Colonic mucosa (tissue), 4 donors: ENCODE data around the gene DNM3. TPM values are rescaled to one million over a fixed set of nuclear protein-coding genes. Genes with fewer than 3 reads are reported as not detected.

Source experiments
- DNase-seq: peaks from one replicate; pipeline ENCODE4 v3.0.0-alpha.2; 2020
- H3K27ac ChIP-seq: fragments of 200-600 bp; one replicate; pipeline ENCODE4 v1.8.0; 2021
- H3K27me3 ChIP-seq: fragments of 200-600 bp; one replicate; pipeline ENCODE4 v1.8.0; 2021
- H3K36me3 ChIP-seq: fragments of 200-600 bp; one replicate; pipeline ENCODE4 v1.8.0; 2021
- H3K4me1 ChIP-seq: fragments of 200-600 bp; one replicate; pipeline ENCODE4 v1.8.0; 2021; ENCODE audit warnings: mild to moderate bottlenecking
- H3K4me3 ChIP-seq: fragments of 200-600 bp; one replicate; pipeline ENCODE4 v1.8.0; 2021
- H3K9ac ChIP-seq, 2 donors: one replicate each; pipeline ENCODE4 v1.7.0; 2013; ENCODE audit warnings: control low read depth in 2 of 2, low read depth in 2 of 2, low read length in 2 of 2
- H3K9me3 ChIP-seq: fragments of 200-600 bp; one replicate; pipeline ENCODE4 v1.8.0; 2021
- intact Hi-C: fragments of 100-400 bp; cut with DNase I; formaldehyde crosslinking; loops from one replicate; pipeline ENCODE4 v1.14.1; 2022
- total RNA-seq, 2 donors: library from RNA; stranded (reverse); fragmentation: NEBNext Ultra II Directional in 1 of 2; extraction: Animal tissue kit (Norgen Biotek cat#: 25700) in 1 of 2; gene quantifications; one replicate each; pipeline ENCODE4 v1.2.1, GENCODE V29; 2021
- TF ChIP-seq, protein P1 (sequence below): fragments of 200-600 bp; IDR thresholded peaks from one replicate; pipeline ENCODE4 v1.8.0; 2022; ENCODE audit warnings: antibody characterized with exemption, mild to moderate bottlenecking
- donor health status: healthy.
- donor health status: DM: no; HTN: no; CAD: no.
- donor health status: DM: no; HTN: no; CAD: no.

Gene DNM3
- total RNA-seq, 2 donors from 2014 or later, result 1.7 to 2.6 TPM

DNA sequence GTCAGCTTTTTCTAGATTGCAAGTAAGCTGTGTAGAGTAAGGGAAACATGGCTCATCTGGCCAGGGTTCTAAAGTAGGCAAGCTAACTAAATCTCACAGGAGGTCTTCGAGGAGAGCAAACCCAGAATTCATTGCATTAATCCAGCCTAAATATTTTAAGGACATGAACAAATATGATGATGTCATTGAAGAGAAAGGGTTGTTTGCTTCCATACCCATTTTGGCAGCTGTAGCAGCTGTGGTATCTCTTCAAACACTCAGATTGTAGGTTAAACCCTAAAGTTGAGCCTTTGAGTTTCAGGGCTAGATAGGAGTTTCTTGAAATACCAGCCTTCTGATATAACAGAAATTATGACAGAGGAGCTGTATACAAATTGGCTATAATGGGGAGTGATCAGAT is 378.7 kb downstream of the DNM3 start:
- H3K9me3 ChIP-seq, result no peaks in the 10 kb centered on the region
- H3K4me3 ChIP-seq, result no peak overlapping the region
- H3K9ac ChIP-seq, result no peak overlapping the region
- DNase-seq, result no peak
- no peaks in the 10 kb centered on the region for H3K4me1 ChIP-seq
- intact Hi-C loops, result no loop called here
- H3K36me3 ChIP-seq, result no peaks in the 10 kb centered on the region
- TF ChIP-seq, protein P1, sequence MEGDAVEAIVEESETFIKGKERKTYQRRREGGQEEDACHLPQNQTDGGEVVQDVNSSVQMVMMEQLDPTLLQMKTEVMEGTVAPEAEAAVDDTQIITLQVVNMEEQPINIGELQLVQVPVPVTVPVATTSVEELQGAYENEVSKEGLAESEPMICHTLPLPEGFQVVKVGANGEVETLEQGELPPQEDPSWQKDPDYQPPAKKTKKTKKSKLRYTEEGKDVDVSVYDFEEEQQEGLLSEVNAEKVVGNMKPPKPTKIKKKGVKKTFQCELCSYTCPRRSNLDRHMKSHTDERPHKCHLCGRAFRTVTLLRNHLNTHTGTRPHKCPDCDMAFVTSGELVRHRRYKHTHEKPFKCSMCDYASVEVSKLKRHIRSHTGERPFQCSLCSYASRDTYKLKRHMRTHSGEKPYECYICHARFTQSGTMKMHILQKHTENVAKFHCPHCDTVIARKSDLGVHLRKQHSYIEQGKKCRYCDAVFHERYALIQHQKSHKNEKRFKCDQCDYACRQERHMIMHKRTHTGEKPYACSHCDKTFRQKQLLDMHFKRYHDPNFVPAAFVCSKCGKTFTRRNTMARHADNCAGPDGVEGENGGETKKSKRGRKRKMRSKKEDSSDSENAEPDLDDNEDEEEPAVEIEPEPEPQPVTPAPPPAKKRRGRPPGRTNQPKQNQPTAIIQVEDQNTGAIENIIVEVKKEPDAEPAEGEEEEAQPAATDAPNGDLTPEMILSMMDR, result no peak
- H3K27ac ChIP-seq, result no peak overlapping the region
- H3K27me3 ChIP-seq, result no peaks in the 10 kb centered on the region

DNA sequence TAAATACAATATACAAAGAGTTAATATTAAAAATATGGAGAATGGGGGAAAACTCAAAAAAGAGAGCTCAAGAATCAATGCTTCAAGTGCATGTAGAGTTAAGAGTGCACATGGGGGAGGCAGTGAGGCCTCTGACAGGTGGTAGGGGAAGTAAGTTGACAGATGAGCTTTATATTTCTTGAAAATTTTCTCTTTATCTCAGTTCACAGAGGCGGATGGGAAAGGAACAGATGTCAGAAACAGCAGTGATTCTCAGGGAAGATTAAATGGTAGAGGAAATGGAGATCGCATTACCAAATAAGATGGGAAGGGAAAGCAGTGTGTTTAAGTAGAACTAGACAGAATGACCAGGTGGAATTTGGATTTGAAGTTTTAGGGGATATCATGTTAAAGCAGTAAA is 379.1 kb downstream of the DNM3 start:
- no peaks in the 10 kb centered on the region for H3K27me3 ChIP-seq
- no peak overlapping the region for H3K27ac ChIP-seq
- no peak for DNase-seq
- no peak overlapping the region for H3K9ac ChIP-seq
- no peaks in the 10 kb centered on the region for H3K9me3 ChIP-seq
- TF ChIP-seq, protein P1, result no peak
- no peaks in the 10 kb centered on the region for H3K4me1 ChIP-seq
- intact Hi-C loops, result no loop called here
- no peak overlapping the region for H3K4me3 ChIP-seq
- H3K36me3 ChIP-seq, result no peaks in the 10 kb centered on the region

DNA sequence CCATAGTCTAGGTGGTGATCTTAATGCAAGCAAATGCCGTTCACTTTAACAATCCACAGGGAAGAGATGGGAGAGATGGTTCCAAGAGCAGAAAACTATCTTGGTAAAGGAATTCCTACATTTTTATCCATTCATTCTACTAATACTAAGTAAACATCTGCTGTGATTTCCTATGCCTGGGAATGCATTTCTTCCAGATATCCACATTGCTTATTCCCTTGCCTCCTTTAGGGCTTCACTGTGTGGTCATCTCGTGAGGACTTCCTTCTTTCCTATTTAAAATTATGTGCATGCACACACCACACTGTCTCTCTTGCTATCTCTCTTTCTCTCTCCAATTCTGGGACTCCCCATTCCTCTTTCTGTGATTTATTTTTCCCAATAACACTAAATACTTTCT is 380.1 kb downstream of the DNM3 start:
- intact Hi-C loops, result no loop called here

DNA sequence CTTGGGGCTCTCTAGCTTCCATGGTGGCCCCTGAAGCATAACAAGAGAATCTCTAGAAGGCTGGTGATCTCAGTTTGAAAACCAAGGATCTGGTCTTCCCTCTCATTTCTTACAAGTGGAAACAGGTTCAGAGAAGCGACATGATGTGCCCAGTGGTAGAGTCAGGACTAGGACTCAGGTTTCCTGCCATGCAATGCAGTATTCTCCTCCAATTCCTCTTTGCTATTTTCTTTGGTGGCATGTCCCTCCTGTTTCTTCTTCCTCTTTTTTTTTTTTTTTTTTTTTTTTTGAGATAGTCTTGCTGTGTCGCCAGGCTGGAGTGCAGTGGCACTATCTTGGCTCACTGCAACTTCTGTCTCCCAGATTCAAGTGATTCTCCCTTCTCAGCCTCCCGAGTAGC is 383.6 kb downstream of the DNM3 start:
- intact Hi-C loops, result no loop called here
- Histone ChIP-seq H3K9me3 (no peaks in the 10 kb centered on the region), H3K36me3 (no peaks in the 10 kb centered on the region), H3K4me3 (no peak overlapping the region), H3K9ac (no peak overlapping the region), H3K27ac (no peak overlapping the region), H3K27me3 (no peaks in the 10 kb centered on the region), H3K4me1 (no peaks in the 10 kb centered on the region)
- TF ChIP-seq, protein P1, result no peak
- no peak for DNase-seq

More for the DNA sequence above, 380.1 kb downstream of the DNM3 start:
- no peaks in the 10 kb centered on the region for H3K4me1 ChIP-seq
- no peak for DNase-seq
- H3K27me3 ChIP-seq, result no peaks in the 10 kb centered on the region
- H3K36me3 ChIP-seq, result no peaks in the 10 kb centered on the region
- no peak overlapping the region for H3K9ac ChIP-seq
- H3K4me3 ChIP-seq, result no peak overlapping the region
- TF ChIP-seq, protein P1, result no peak
- no peaks in the 10 kb centered on the region for H3K9me3 ChIP-seq
- H3K27ac ChIP-seq, result no peak overlapping the region

DNA sequence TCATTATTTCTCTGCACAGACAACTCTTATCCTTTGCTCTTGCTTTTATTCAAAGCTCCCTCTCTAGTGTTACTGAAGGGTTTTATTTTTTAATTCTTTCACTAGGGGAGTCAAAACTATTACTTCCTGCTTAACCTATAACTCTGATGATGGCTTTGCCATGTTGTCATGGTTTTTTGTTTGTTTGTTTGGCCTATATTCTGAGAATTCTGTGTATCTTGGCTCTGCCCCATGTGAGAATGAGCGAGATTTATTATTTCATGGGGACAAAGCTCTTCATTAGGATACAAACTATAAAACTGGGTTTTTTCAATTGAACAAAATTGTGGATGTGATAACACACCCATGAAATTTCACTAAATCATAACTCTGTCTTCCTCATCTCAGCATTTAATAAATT is 388.6 kb downstream of the DNM3 start:
- Histone ChIP-seq H3K4me1 (no peaks in the 10 kb centered on the region), H3K27me3 (no peaks in the 10 kb centered on the region), H3K9ac (no peak overlapping the region), H3K27ac (no peak overlapping the region), H3K9me3 (no peaks in the 10 kb centered on the region), H3K36me3 (no peaks in the 10 kb centered on the region), H3K4me3 (no peak overlapping the region)
- TF ChIP-seq, protein P1, result no peak
- DNase-seq, result no peak
- intact Hi-C loops, result no loop called here

DNA sequence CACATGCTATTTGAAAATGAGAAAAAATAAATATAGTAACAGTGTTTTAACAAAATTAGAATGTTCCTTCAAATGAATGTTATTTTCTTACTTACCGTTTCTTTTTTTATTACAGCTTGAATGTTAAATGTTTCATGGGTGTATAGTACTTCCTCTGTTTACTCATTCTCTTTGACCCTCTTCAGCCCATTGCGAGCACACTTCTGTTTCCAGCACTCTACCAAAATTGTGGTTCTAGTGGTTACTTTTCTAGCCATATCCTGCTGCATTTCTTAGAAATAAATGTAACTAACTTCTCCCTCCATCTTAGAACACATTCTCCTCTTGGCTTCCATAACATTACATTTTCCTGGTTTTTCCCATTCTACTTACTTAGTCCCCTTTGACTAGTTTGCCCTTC is 389.2 kb downstream of the DNM3 start:
- Histone ChIP-seq H3K9me3 (no peaks in the 10 kb centered on the region), H3K27ac (no peak overlapping the region), H3K36me3 (no peaks in the 10 kb centered on the region), H3K4me1 (no peaks in the 10 kb centered on the region), H3K9ac (no peak overlapping the region), H3K4me3 (no peak overlapping the region), H3K27me3 (no peaks in the 10 kb centered on the region)
- intact Hi-C loops, result no loop called here
- no peak for DNase-seq
- TF ChIP-seq, protein P1, result no peak
